Esophagus muscularis mucosa (tissue), 4 donors: ENCODE data around the gene CTNND1.

Experiments
- CTCF ChIP-seq, 3 experiments: fragments of 200-600 bp in 2 of 3; fragments of 450-650 bp in 1 of 3; sonication (generic) in 2 of 3; IDR thresholded peaks; one replicate each; pipeline ENCODE4 v1.5.1; 2017 to 2019; ENCODE audit warnings: antibody characterized with exemption in 3 of 3, mild to moderate bottlenecking in 2 of 3, moderate library complexity in 1 of 3
- EP300 ChIP-seq: sonication (generic); formaldehyde crosslinking; IDR thresholded peaks from one replicate; pipeline ENCODE4 v1.6.1; 2017; ENCODE audit warnings: antibody characterized with exemption
- POLR2A ChIP-seq: fragments of 450-650 bp; IDR thresholded peaks from one replicate; pipeline ENCODE4 v1.6.1; 2017; ENCODE audit warnings: antibody characterized with exemption, moderate library complexity, mild to moderate bottlenecking, low read depth
- POLR2AphosphoS5 ChIP-seq, 2 donors: sonication (generic); formaldehyde crosslinking; IDR thresholded peaks; one replicate each; pipeline ENCODE4 v1.6.1; 2017; ENCODE audit warnings: antibody characterized with exemption in 2 of 2

GRCh38 chr11:57727185-57727584 lies 34.4 kb upstream of the CTNND1 start:
- TF ChIP-seq CTCF (IDR thresholded peaks at IDR 0.05) (no peak), POLR2AphosphoS5 (IDR thresholded peaks at IDR 0.05) (no peak), POLR2A (no peak), EP300 (no peak)
